ENCODE results near the gene WDR45B.

Gene WDR45B

GRCh38 chr17:82668631-82669099, 20.4 kb upstream of the WDR45B start:
- no peak for DNase-seq (ENCODE audit: low read depth)
- no peak overlapping the region for H3K4me3 ChIP-seq (ENCODE audit: low read depth, low read length)
- in situ Hi-C loops (cut with HindIII; ENCODE audit: low sequenced_read_pairs) = no loop called here
- peak; percentile 47 for TF ChIP-seq CTCF (IDR thresholded peaks at IDR 0.05; ENCODE audit: low read depth, low read length, missing control alignments)

DNA sequence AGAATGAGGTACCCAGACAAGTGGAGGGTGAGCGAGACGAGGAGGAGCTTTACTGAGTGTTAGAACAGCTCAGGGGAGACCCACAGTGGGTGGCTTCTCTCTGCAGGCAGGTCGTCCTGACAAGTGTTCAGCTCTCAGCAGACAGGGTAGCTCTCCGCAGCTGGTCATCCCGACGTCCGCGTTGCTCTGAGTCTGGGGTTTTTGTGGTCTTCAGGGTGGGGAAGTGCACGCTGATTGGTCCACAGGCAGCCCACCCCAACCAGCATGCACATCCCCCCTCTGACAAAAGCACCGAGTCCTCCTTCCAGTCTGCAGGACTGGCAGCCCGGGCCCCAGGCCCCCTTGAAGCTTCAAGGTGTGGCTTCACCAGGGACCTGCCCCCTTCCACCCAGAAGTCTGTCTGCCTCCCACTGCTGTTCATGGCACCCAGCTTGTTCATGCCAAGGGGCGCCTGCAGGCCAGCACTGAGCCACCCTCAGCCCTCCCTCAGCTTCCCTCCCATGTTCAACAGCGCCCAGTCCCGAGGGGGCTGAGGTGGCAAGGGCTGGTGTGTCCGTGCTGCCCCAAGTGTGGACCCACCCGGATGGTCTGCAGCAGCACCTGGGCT, 19.9 kb upstream of the WDR45B start:
- TF ChIP-seq CTCF (IDR thresholded peaks at IDR 0.05; ENCODE audit: low read depth, low read length, missing control alignments) = no peak
- no peak for DNase-seq (ENCODE audit: low read depth)
- no peak overlapping the region for H3K4me3 ChIP-seq (ENCODE audit: low read depth, low read length)
- in situ Hi-C loops (cut with HindIII; ENCODE audit: low sequenced_read_pairs) = no loop called here

- in situ Hi-C loops (cut with HindIII; ENCODE audit: low sequenced_read_pairs) = no loop called here
- no peak overlapping the region for H3K4me3 ChIP-seq (ENCODE audit: low read depth, low read length)
- DNase-seq (ENCODE audit: low read depth) = no peak
- TF ChIP-seq CTCF (IDR thresholded peaks at IDR 0.05; ENCODE audit: low read depth, low read length, missing control alignments) = no peak
Measured at GRCh38 chr17:82667668-82668000, 19.4 kb upstream of the WDR45B start.

- TF ChIP-seq CTCF (IDR thresholded peaks at IDR 0.05; ENCODE audit: low read depth, low read length, missing control alignments) = no peak
- DNase-seq (ENCODE audit: low read depth) = no peak
- H3K4me3 ChIP-seq (ENCODE audit: low read depth, low read length) = no peak overlapping the region
- in situ Hi-C loops (cut with HindIII; ENCODE audit: low sequenced_read_pairs) = no loop called here
Measured at GRCh38 chr17:82666931-82667667, 18.9 kb upstream of the WDR45B start.

DNA sequence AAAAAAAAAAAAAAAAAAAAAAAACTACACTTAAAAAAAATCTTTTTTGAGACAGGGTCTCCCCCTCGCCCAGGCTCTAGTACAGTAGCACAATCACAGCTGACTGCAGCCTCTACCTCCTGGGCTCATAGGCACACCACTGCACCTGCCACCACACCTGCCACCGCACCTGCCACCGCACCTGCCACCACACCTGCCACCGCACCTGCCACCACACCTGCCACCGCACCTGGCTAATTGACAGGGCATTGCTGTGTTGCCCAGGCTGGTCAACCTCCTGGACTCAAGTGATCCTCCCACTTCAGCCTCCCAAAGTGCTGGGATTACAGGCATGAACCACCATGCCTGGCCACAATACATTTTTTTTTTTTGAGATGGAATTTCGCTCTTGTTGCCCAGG, 17.6 kb upstream of the WDR45B start:
- in situ Hi-C loops (cut with HindIII; ENCODE audit: low sequenced_read_pairs) = no loop called here
- no peak for TF ChIP-seq CTCF (IDR thresholded peaks at IDR 0.05; ENCODE audit: low read depth, low read length, missing control alignments)
- no peak overlapping the region for H3K4me3 ChIP-seq (ENCODE audit: low read depth, low read length)
- DNase-seq (ENCODE audit: low read depth) = no peak

GRCh38 chr17:82665217-82665616, 17.0 kb upstream of the WDR45B start:
- TF ChIP-seq CTCF (IDR thresholded peaks at IDR 0.05; ENCODE audit: low read depth, low read length, missing control alignments) = no peak
- H3K4me3 ChIP-seq (ENCODE audit: low read depth, low read length) = no peak overlapping the region
- in situ Hi-C loops (cut with HindIII; ENCODE audit: low sequenced_read_pairs) = no loop called here
- no peak for DNase-seq (ENCODE audit: low read depth)
